8988T (cell line): ENCODE measurements around the gene SEMA5A.

Experiments used
- DNase-seq: peaks from one replicate; pipeline ENCODE4 v3.0.0; 2011

Gene SEMA5A

GRCh38 chr5:9507974-9508373 lies 37.9 kb downstream of the SEMA5A start:
- DNase-seq, result no peak

DNA sequence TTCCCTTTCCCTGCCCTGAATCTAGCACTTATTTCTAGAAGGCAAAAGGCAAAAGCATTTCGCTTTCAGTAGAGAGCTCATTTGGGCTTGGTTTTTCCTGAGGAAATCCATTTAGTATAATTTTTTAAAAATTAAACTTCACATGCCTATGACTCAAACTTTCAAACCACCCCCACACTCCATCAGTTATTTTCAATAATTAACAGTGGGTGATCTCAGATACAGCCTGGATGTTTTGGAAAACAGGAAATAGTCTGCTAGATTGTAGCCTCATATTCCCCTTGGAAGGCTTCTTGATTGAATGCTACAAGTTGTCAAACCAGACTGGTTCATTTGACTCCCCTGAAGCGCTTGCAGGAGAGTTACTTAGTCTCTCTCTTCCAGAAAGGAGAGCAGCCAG lies 40.6 kb downstream of the SEMA5A start:
- DNase-seq, result no peak

DNA sequence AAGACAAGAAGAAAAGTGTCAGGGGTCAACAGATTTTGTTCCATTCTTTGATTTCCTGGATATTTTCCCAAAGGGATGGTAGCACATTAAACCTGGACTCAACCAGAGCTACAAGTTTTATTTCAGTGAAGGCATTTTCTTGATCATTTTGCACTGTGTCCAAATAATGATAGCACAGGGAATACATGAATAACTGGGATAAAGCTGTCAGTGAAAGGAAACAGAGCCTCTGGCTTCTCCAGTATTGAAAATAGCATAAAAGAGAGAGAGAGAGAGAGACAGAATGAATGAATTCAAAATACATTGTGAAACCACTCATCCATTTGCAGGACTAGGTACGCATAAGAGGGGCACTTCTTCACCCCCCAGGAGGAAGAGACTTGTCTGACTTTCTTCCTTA lies 43.0 kb downstream of the SEMA5A start:
- no peak for DNase-seq

DNA sequence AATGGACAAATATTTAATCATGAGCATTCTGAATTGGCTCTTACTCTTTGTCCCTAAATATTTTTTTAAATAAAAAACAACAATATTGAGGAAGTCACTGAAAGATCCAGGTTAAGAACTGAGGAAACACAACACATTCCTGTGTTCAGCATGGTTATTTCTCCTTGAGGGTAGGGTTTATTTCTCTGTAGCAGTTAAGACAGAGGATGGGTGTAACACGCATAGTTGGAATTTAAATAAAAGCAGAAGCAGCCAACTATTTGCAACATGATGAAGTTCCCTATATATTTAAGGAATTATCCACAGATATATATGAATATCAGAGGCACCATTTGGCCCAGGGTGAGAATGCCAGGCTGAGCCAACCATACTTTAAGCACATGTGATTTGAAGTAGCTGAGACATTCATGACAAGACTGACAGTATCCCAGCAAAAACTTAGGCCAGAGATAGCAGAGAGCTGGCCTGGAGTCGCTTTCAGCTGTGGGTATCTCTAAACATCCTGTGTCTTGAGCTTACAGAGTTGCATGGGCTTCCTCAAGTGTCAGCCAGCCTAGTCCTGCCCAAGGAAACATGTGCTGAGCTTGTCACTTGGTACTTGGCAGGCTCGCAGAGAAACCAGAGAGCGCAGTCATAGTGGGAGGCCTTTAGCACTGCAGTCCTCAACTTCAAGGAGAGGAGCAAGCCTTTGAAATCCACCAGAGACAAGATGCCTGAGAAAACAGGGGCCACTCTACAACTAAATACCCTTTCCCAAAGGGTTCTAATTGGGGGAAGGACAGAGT lies 43.6 kb downstream of the SEMA5A start:
- DNase-seq, result no peak

DNA sequence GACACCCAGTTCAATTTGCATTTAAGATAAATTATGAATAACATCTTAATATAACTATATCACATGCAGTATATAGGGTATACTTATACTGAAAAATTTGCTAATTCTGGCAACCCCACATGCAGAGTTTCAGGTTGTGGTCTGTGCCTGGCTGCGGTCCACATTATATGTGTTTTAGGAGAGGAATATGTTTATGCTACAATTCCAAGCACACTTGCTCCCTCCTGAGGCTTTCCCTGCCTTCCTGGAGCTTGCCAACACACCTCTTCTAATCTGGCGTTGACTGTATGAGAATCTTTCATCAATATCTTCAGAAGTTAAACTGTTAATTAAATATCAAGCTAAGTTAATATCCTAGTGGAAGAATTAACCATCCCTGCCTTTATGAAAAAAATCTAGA lies 45.2 kb downstream of the SEMA5A start:
- DNase-seq, result no peak

DNA sequence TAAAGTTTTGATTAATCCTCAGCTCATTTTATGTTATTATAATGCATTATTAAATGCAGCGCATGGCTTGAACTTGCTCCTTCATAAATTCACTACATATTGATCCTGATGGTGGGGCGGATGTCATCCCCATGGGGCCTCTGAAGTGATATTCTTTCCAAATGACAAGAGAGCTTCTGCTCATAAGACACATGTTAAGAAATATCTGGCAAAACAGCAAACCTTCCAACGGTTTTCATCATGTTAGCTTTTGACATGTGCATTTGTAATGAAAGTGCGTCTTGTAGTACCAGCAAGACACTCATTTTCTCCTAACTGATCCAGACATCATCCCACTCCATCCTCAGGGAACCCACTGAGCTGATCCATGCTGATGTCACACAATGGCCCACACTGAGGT lies 45.7 kb downstream of the SEMA5A start:
- no peak for DNase-seq

- no peak for DNase-seq
Observed at GRCh38 chr5:9499498-9499876, 46.4 kb downstream of the SEMA5A start.

- DNase-seq, result no peak
Observed at GRCh38 chr5:9498541-9499497, 47.1 kb downstream of the SEMA5A start.

DNA sequence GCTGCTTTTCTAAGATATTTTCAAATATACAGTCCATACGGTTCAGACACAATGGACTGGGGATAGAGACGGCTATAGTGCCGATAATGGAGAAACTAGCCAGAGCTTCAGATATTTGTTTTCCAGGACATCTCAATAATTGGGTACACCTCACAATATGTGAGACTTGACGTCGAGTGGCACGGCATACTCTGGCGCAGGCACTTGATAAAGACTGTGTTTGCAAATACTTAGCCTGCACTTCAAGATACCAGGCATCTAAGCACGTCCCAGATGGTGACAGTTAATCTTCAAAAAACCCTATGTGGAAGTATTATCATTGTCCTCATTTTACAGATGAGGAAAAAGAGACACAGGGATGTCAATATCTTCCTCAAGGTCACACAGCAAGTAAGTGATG lies 48.5 kb downstream of the SEMA5A start:
- DNase-seq, result no peak

DNA sequence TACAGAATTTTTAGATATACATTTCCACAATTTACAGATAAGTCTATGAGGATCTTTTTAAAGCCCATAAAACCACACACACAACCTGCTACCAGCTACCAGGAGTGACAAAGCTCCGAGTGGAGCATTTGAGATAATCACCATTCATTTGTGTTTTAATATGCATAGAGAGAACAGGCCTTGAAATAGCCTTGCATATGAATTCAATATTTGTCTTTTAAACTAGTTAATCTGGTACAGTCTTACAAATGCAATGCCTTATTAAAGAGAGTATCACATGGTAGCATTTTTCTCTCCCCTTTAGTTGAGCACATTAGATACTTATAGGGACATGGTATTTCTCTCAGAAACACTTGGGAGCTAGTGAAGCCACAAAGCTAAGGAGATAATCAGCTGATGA lies 49.1 kb downstream of the SEMA5A start:
- no peak for DNase-seq

DNA sequence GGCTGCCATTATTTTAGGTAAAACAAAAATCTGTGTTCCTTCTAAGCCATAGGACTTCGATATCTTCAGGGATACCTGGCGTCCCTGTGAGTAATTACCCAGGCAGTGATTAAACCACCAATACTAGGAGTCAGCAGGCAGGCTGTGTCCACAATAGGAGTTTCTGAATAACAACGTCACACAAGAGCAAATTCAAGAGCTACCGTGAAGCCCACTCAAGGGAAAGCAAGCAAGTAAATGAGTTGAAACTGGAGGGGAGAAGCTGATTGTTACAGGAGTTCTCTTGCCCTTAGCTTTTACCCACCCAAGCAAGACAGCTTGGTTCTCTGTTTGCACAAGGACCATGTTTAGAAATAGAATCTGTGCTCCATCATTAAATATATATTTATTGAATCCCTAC lies 50.8 kb downstream of the SEMA5A start:
- no peak for DNase-seq

GRCh38 chr5:9494301-9494700 lies 51.6 kb downstream of the SEMA5A start:
- DNase-seq, result no peak

- DNase-seq, result no peak
Observed at GRCh38 chr5:9490494-9491097, 55.3 kb downstream of the SEMA5A start.

- DNase-seq, result no peak
Observed at GRCh38 chr5:9483779-9484178, 62.1 kb downstream of the SEMA5A start.

- no peak for DNase-seq
Observed at GRCh38 chr5:9483243-9483642, 62.6 kb downstream of the SEMA5A start.

DNA sequence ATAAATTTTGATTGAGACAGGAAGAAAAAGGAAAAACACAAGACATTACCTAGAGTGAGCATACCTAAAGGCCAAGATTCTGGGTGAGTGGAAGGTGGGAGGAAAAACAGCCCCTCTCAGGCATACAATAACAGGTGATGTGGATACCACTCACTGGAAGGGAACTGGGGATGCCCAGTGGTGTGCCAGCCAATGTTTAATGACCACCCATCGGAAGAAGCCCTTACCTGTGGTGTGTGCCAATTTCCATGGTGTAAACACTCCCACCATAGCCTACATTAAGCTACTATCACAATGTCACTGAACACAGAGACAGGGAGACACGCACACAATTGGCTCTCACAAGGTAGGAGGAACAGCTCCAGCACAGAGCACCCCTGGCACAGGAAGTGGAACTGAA lies 63.5 kb downstream of the SEMA5A start:
- no peak for DNase-seq

DNA sequence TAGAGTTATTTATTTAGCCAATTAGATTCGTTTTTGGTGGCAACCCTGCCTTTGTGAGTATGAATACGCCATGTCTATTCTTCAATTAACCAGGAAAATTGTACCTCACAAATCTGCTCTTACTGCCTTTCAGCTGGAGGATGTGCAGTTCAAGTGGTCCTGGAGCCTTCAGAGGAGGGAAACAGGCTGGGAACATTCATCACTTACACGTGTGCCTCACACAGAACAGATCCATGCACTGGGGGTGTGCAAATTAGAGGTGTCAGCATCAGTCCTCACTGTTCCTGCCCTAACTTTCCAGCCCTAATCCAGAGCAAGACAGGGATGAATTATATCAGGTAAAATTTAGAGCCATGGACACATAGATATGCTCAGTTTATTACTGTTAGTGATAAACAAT lies 65.4 kb downstream of the SEMA5A start:
- DNase-seq, result no peak

- no peak for DNase-seq
Observed at GRCh38 chr5:9479990-9480389, 65.9 kb downstream of the SEMA5A start.

- DNase-seq, result no peak
Observed at GRCh38 chr5:9479361-9479760, 66.5 kb downstream of the SEMA5A start.

DNA sequence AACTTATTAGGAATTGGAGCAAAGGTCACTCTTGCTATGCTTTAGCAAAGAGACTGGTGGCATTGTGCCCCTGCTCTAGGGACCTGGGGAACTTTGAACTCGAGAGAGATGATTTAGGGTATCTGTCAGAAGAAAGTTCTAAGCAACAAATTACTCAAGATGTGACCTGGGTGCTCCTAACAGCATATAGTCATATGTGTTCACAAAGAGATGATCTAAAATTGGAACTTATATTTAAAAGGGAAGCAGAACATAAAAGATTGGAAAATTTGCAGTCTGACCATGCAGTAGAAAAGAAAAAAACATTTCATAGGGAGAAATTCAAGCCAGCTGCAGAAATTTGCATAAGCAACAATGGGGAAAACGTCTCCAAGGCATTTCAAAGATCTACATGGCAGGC lies 68.3 kb downstream of the SEMA5A start:
- no peak for DNase-seq

DNA sequence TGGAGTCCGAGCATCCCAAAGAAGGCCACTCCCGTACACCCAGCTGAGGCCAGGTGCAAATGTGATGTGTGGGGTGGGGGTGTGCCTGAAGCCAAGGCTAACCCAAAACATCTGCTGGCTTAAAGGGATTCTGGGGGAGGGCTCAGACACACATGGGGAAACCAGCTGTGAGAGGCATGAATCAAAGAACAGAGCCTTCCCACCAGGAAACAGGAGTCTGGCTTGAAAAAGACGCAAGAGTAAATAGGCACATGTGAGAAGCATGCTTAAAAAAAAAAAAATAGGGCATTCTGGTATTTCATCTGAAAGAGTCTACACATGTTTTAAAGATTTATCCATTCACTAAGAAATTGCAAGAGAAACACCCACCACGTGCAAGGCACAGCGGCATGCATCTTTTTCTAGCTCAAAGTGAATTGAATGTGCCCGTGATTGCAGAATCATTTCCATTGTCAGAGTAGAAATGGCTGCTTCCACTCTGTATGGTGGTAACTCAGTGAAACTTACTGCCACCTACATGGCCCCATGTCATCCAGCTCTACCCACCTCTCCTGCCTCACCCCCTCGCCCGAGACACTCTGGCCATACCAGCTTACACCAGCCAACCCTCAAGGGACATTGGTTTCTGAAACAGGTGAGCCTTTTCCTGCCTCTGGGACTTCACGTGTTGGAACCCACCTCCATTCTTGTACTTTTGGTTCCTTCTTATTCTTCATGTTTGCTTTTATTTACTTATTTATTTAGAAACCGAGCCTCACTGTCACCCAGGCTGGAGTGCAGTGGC lies 71.5 kb downstream of the SEMA5A start:
- DNase-seq, result no peak

DNA sequence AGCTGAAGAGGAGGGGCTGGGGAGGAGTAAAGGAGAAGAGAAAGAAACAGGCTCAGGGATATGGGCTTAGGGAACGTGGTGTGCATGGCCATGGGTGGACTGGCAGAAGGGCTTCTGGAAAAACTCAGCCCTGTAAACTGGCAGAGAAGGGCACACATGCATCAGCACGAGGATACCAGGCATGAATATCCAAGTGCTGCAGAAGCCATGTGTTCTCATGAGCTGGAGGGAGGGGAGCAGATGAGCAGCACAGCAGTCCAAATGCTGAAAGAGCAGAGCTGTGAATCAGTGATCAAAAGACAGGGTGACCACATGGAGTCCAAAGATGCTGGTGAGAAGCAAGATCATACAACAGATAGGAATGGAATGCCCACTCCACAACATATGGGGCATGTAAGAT lies 72.3 kb downstream of the SEMA5A start:
- DNase-seq, result no peak

DNA sequence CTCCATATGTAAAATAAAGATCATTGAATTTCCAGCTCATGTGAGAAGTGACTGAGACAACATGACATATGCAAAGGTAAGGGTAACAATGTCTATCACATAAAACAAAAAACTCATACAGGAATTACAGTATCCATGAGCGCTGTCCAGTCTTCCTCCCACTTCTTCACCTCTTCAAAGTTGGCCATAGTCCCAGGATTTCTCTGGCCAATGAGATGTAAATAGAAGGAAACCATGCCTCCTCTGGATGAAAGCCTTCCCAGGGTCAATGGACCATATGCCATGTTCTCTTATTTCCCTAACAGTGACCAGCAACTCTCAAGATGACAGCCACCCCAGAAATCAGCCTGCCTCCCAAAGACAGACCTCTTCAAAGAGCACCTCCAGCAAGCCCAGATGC lies 75.5 kb downstream of the SEMA5A start:
- DNase-seq, result no peak
